Activated effector memory CD4-positive, alpha-beta T cell treated with anti-CD3 and anti-CD28 coated beads, Interleukin-2, amount 50 U/mL, for 16 hours (primary cell): ENCODE measurements around the gene CCNY.
A peak's percentile ranks its signal among the peaks of the same experiment; 100 is the strongest.
"Not testable (repeated sequence)": the region's sequence is repeated elsewhere in the genome, so short reads cannot be mapped to it uniquely, and the experiment has no call there.

ENCODE experiments used
- DNase-seq: peaks from one replicate; pipeline ENCODE4 v3.0.0-alpha.2; 2020

Gene CCNY

GRCh38 chr10:35334297-35334696 is 2.0 kb upstream of the CCNY start:
- DNase-seq, result no peak

- DNase-seq, result peak; percentile 72
These were observed 901 bp upstream of the CCNY start for GRCh38 chr10:35335133-35336083.

- peak; percentile 78 for DNase-seq
These were observed 863 bp downstream of the CCNY start for GRCh38 chr10:35336921-35337823.

GRCh38 chr10:35339942-35340341 is 3.6 kb downstream of the CCNY start:
- DNase-seq, result no peak

- DNase-seq, result no peak
These were observed 4.7 kb downstream of the CCNY start for GRCh38 chr10:35340975-35341374.

- DNase-seq, result no peak
These were observed 5.2 kb downstream of the CCNY start for GRCh38 chr10:35341521-35341920.

- DNase-seq, result no peak
These were observed 6.0 kb downstream of the CCNY start for GRCh38 chr10:35342183-35342753.

GRCh38 chr10:35343739-35344138 is 7.4 kb downstream of the CCNY start:
- DNase-seq, result no peak

- no peak for DNase-seq
These were observed 9.1 kb downstream of the CCNY start for GRCh38 chr10:35345383-35345742.

GRCh38 chr10:35346248-35346647 is 9.9 kb downstream of the CCNY start:
- DNase-seq, result no peak

GRCh38 chr10:35347121-35347562 is 10.8 kb downstream of the CCNY start:
- DNase-seq, result no peak

- DNase-seq, result no peak
These were observed 11.7 kb downstream of the CCNY start for GRCh38 chr10:35347899-35348608.

GRCh38 chr10:35348609-35349388 is 12.5 kb downstream of the CCNY start:
- no peak for DNase-seq

GRCh38 chr10:35349389-35349915 is 13.1 kb downstream of the CCNY start:
- no peak for DNase-seq

- DNase-seq, result no peak
These were observed 14.7 kb downstream of the CCNY start for GRCh38 chr10:35351021-35351420.

- no peak for DNase-seq
These were observed 15.8 kb downstream of the CCNY start for GRCh38 chr10:35352097-35352496.

- DNase-seq, result no peak
These were observed 16.2 kb downstream of the CCNY start for GRCh38 chr10:35352512-35352911.

GRCh38 chr10:35353395-35353794 is 17.1 kb downstream of the CCNY start:
- DNase-seq, result no peak

GRCh38 chr10:35353805-35354204 is 17.5 kb downstream of the CCNY start:
- DNase-seq, result no peak

GRCh38 chr10:35354257-35354656 is 17.9 kb downstream of the CCNY start:
- DNase-seq, result not testable (repeated sequence)

GRCh38 chr10:35355971-35356724 is 19.8 kb downstream of the CCNY start:
- peak; percentile 65 for DNase-seq
